ENCODE measurements around the gene NONO.
"Not testable (repeated sequence)": the region's sequence is repeated elsewhere in the genome, so short reads cannot be mapped to it uniquely, and the experiment has no call there.

NONO gene

GRCh38 chrX:71291381-71291780, 7.9 kb downstream of the NONO start:
- no peak for DNase-seq

- no peak for DNase-seq
Measured at GRCh38 chrX:71292669-71293365, 9.4 kb downstream of the NONO start.

GRCh38 chrX:71296806-71297205, 13.4 kb downstream of the NONO start:
- no peak for DNase-seq

- no peak for DNase-seq
Measured at GRCh38 chrX:71298119-71298518, 14.7 kb downstream of the NONO start.

DNA sequence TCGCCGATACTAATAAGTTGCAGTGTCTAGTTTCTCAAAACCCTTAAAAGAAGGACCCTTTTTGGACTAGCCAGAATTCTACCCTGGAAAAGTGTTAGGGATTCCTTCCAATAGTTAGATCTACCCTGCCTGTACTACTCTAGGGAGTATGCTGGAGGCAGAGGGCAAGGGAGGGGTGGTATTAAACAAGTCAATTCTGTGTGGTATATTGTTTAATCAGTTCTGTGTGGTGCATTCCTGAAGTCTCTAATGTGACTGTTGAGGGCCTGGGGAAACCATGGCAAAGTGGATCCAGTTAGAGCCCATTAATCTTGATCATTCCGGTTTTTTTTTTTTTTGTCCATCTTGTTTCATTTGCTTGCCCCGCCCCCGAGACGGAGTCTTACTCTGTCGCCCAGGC, 16.6 kb downstream of the NONO start:
- not testable (repeated sequence) for DNase-seq

GRCh38 chrX:71300495-71300894, 17.1 kb downstream of the NONO start:
- not testable (repeated sequence) for DNase-seq

GRCh38 chrX:71301195-71301924, 17.9 kb downstream of the NONO start, which contains the start of gene ITGB1BP2:
ITGB1BP2 (plus strand) TSS chrX:71301750; CDS start chrX:71301807, 57 bp downstream.
- no peak for DNase-seq

- no peak for DNase-seq
Measured at GRCh38 chrX:71302461-71303213, 19.2 kb downstream of the NONO start.

- DNase-seq, result no peak
Measured at GRCh38 chrX:71304561-71304960, 21.1 kb downstream of the NONO start.

GRCh38 chrX:71315917-71316316, 32.5 kb downstream of the NONO start:
- no peak for DNase-seq

- not testable (repeated sequence) for DNase-seq
Measured at GRCh38 chrX:71316959-71317358, 33.5 kb downstream of the NONO start.

DNA sequence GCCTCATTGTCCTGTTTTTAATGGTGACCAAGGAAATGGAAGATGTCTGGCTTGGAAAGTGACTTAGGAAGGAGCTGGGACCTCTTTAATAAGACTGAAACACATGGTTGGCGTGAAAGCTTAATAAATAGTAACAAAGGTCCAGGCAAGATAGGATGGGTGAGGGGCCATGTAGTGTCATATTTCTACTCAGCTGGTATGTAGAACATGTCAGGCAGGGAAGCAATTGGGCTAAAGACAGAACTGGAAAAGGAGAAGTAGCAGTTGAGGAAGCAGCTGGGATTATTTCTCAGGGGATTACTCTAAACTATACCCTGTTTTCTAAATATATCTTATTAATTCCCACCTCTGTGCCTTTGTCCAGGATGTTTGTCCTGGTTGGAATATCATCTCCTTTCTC, 36.7 kb downstream of the NONO start:
- no peak for DNase-seq

DNA sequence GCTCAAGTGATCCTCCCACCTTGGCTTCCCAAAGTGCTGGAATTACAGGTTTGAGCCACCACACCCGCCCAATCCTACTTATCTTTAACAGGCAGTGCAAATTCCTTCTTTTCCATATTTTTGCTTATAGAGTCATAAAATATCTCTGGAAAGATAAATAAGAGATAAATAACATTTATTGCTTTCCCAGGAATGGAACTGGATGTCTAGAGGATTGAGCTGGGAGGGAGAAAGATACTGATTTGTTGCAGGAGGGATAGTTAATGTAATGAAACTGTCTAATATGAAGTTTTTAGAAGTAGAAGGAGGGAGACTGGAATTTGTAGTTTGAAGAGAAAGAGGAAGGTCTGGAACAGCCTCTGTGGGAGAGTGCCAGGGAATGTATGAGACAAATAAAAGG, 38.3 kb downstream of the NONO start:
- no peak for DNase-seq

- not testable (repeated sequence) for DNase-seq
Measured at GRCh38 chrX:71324452-71324851, 41.0 kb downstream of the NONO start.

DNA sequence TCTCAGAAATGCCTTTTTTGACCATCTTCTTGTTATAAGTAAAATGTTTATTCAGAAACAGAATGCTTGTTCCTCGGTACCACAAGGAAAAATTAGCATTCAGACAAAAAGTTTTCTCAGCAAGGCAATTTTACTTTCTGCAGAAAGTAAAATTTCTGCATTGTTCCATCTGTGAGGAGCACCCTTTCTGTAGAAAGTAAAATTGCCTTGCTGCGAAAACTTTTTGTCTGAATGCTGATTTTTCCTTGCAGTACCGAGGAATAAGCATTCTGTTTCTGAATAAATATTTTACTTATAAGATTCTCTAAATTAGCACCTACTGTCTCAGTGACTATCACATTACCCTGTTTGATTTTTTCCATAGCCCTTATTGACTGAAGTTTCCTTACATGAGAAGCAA, 43.0 kb downstream of the NONO start:
- no peak for DNase-seq

- not testable (repeated sequence) for DNase-seq
Measured at GRCh38 chrX:71349151-71349665, 65.8 kb downstream of the NONO start.

DNA sequence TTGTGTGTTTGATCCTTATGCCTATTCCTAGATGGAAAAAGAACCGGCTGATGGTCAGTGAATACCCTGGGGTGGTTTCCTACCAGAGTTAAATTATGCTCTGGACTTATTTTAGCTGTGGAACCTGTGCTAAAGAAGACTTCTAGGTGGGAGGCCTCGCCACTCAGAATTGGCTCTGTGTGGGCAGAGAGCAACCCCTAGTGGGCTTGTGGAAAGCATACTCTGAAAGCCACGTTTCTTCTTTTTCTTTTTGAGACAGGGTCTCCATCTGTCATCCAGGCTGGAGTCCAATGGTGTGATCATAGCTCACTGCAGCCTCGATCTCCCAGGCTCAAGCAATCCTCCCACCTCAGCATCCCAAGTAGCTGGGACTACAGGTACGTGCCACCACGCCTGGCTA, 66.4 kb downstream of the NONO start:
- DNase-seq, result not testable (repeated sequence)
